ENCODE measurements around the gene C10orf105. TPM values are rescaled to one million over a fixed set of nuclear protein-coding genes. Genes with fewer than 3 reads are reported as not detected.

Gene C10orf105
- total RNA-seq, 1 experiment from 2014 or later = not detected

GRCh38 chr10:71713135-71714030 is 6.2 kb downstream of the C10orf105 start:
- Histone ChIP-seq H3K9me3 (ENCODE audit: low read length) (no peaks in the 10 kb centered on the region), H3K9ac (ENCODE audit: low read length) (no peak overlapping the region), H3K79me2 (ENCODE audit: low read length) (no peaks in the 10 kb centered on the region), H3K9me2 (replicated peaks; ENCODE audit: low read length) (no peaks in the 10 kb centered on the region), H3K36me3 (ENCODE audit: low read depth, low read length) (no peaks in the 10 kb centered on the region), H3K4me1 (ENCODE audit: insufficient read depth, low read length) (no peaks in the 10 kb centered on the region), H3F3A (ENCODE audit: low read length, unreplicated experiment) (no peaks in the 10 kb centered on the region), H4K20me1 (ENCODE audit: low read length) (no peaks in the 10 kb centered on the region), H3K27ac (ENCODE audit: low read length) (no peak overlapping the region), H3K27me3 (ENCODE audit: low read length) (no peaks in the 10 kb centered on the region), H3K4me3 (ENCODE audit: low read length) (no peak overlapping the region), H3K4me2 (ENCODE audit: low read length) (no peak overlapping the region), H2AFZ (ENCODE audit: low read length) (no peak overlapping the region)
- BruUV-seq (replicated peaks) = no TSS peak
- TF ChIP-seq EZH2 (IDR thresholded peaks at IDR 0.05; ENCODE audit: low read length, unreplicated experiment) (no peak), EZH2phosphoT487 (IDR thresholded peaks at IDR 0.05; ENCODE audit: borderline replicate concordance, low read length) (no peak)
- TF ChIP-seq, protein P1, sequence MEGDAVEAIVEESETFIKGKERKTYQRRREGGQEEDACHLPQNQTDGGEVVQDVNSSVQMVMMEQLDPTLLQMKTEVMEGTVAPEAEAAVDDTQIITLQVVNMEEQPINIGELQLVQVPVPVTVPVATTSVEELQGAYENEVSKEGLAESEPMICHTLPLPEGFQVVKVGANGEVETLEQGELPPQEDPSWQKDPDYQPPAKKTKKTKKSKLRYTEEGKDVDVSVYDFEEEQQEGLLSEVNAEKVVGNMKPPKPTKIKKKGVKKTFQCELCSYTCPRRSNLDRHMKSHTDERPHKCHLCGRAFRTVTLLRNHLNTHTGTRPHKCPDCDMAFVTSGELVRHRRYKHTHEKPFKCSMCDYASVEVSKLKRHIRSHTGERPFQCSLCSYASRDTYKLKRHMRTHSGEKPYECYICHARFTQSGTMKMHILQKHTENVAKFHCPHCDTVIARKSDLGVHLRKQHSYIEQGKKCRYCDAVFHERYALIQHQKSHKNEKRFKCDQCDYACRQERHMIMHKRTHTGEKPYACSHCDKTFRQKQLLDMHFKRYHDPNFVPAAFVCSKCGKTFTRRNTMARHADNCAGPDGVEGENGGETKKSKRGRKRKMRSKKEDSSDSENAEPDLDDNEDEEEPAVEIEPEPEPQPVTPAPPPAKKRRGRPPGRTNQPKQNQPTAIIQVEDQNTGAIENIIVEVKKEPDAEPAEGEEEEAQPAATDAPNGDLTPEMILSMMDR (conservative IDR thresholded peaks at IDR 0.05; ENCODE audit: low read depth, low read length) = no peak
- POLR2A ChIA-PET (ENCODE audit: unreplicated experiment) = no interaction called here
- no peak for ATAC-seq
- CTCF ChIA-PET = no interaction called here
- intact Hi-C loops (cut with micrococcal nuclease) = no loop called here
- no peak for DNase-seq

- BruUV-seq (replicated peaks) = no TSS peak
- no peak overlapping the region for H2AFZ ChIP-seq (ENCODE audit: low read length)
- intact Hi-C loops (cut with micrococcal nuclease) = no loop called here
- no peak for DNase-seq
- H3K4me3 ChIP-seq (ENCODE audit: low read length) = no peak overlapping the region
- H3K4me1 ChIP-seq (ENCODE audit: insufficient read depth, low read length) = no peaks in the 10 kb centered on the region
- H3K9ac ChIP-seq (ENCODE audit: low read length) = no peak overlapping the region
- no peaks in the 10 kb centered on the region for H3F3A ChIP-seq (ENCODE audit: low read length, unreplicated experiment)
- no peak overlapping the region for H3K27ac ChIP-seq (ENCODE audit: low read length)
- no peaks in the 10 kb centered on the region for H4K20me1 ChIP-seq (ENCODE audit: low read length)
- no peaks in the 10 kb centered on the region for H3K9me3 ChIP-seq (ENCODE audit: low read length)
- POLR2A ChIA-PET (ENCODE audit: unreplicated experiment) = no interaction called here
- no peak for ATAC-seq
- no peak for TF ChIP-seq EZH2 (IDR thresholded peaks at IDR 0.05; ENCODE audit: low read length, unreplicated experiment)
- TF ChIP-seq, protein P1 (conservative IDR thresholded peaks at IDR 0.05; ENCODE audit: low read depth, low read length) = no peak
- no peak for TF ChIP-seq EZH2phosphoT487 (IDR thresholded peaks at IDR 0.05; ENCODE audit: borderline replicate concordance, low read length)
- no peaks in the 10 kb centered on the region for H3K9me2 ChIP-seq (replicated peaks; ENCODE audit: low read length)
- CTCF ChIA-PET = no interaction called here
- H3K4me2 ChIP-seq (ENCODE audit: low read length) = no peak overlapping the region
- H3K27me3 ChIP-seq (ENCODE audit: low read length) = no peaks in the 10 kb centered on the region
- H3K79me2 ChIP-seq (ENCODE audit: low read length) = no peaks in the 10 kb centered on the region
- no peaks in the 10 kb centered on the region; the same call in 1 of the 2 replicates for H3K36me3 ChIP-seq (ENCODE audit: low read depth, low read length)
Observed at GRCh38 chr10:71712572-71713134, 6.9 kb downstream of the C10orf105 start.

- Histone ChIP-seq H3K4me1 (ENCODE audit: insufficient read depth, low read length) (no peaks in the 10 kb centered on the region), H3K4me2 (ENCODE audit: low read length) (no peak overlapping the region), H3K9me2 (replicated peaks; ENCODE audit: low read length) (no peaks in the 10 kb centered on the region), H4K20me1 (ENCODE audit: low read length) (no peaks in the 10 kb centered on the region), H3K36me3 (ENCODE audit: low read depth, low read length) (no peaks in the 10 kb centered on the region; the same call in 1 of the 2 replicates), H3K9ac (ENCODE audit: low read length) (no peak overlapping the region), H2AFZ (ENCODE audit: low read length) (no peak overlapping the region), H3K79me2 (ENCODE audit: low read length) (no peaks in the 10 kb centered on the region), H3K27ac (ENCODE audit: low read length) (no peak overlapping the region), H3K4me3 (ENCODE audit: low read length) (no peak overlapping the region), H3K27me3 (ENCODE audit: low read length) (no peaks in the 10 kb centered on the region), H3F3A (ENCODE audit: low read length, unreplicated experiment) (no peaks in the 10 kb centered on the region), H3K9me3 (ENCODE audit: low read length) (no peaks in the 10 kb centered on the region)
- ChIA-PET POLR2A (ENCODE audit: unreplicated experiment) (no interaction called here), CTCF (no interaction called here)
- intact Hi-C loops (cut with micrococcal nuclease) = no loop called here
- no peak for TF ChIP-seq EZH2 (IDR thresholded peaks at IDR 0.05; ENCODE audit: low read length, unreplicated experiment)
- TF ChIP-seq, protein P1 (conservative IDR thresholded peaks at IDR 0.05; ENCODE audit: low read depth, low read length) = no peak
- TF ChIP-seq EZH2phosphoT487 (IDR thresholded peaks at IDR 0.05; ENCODE audit: borderline replicate concordance, low read length) = no peak
- ATAC-seq = no peak
- no TSS peak for BruUV-seq (replicated peaks)
- no peak for DNase-seq
Observed at GRCh38 chr10:71712170-71712569, 7.4 kb downstream of the C10orf105 start.

All from PC-3 (cell line).